Testis (tissue), 3 donors: ENCODE measurements around the gene UBA1. TPM values are rescaled to one million over a fixed set of nuclear protein-coding genes. Genes with fewer than 3 reads are reported as not detected.

Experiments used
- DNase-seq: peaks from one replicate; pipeline ENCODE4 v3.0.0-alpha.2; 2019
- H3K27ac ChIP-seq, 2 donors: fragments of 200-600 bp; sonication (generic); one replicate each; pipeline ENCODE4 v1.5.1; 2019
- H3K27me3 ChIP-seq: fragments of 200-600 bp; sonication (generic); one replicate; pipeline ENCODE4 v1.5.1; 2019
- H3K36me3 ChIP-seq: fragments of 200-600 bp; sonication (generic); one replicate; pipeline ENCODE4 v1.5.1; 2017; ENCODE audit warnings: low read depth; ENCODE audit errors: missing control alignments
- H3K4me1 ChIP-seq: fragments of 200-600 bp; sonication (generic); one replicate; pipeline ENCODE4 v1.5.1; 2019
- H3K4me3 ChIP-seq, 2 donors: fragments of 200-600 bp; sonication (generic); one replicate each; pipeline ENCODE4 v1.5.1; 2017 to 2019
- H3K9me3 ChIP-seq: fragments of 200-600 bp; sonication (generic); one replicate; pipeline ENCODE4 v1.5.1; 2017
- POLR2A ChIP-seq: fragments of 450-650 bp; IDR thresholded peaks from one replicate; pipeline ENCODE4 v1.6.1; 2017; ENCODE audit warnings: antibody characterized with exemption, mild to moderate bottlenecking, moderate library complexity
- WGBS, 2 donors: methylation state at CpG; one replicate each; pipeline ENCODE4 v1.1.5; 2018; 5-methylcytosine and 5-hydroxymethylcytosine counted together
- intact Hi-C: fragments of 100-400 bp; cut with DNase I; formaldehyde crosslinking; loops from one replicate; pipeline ENCODE4 v1.15.1; 2023; ENCODE audit warnings: low total_unique reads
- polyA plus RNA-seq: library from polyadenylated mRNA; stranded (reverse); fragments of 350-450 nt; fragmentation: Illumina TruSeq; extraction: RNeasy Lipid Tissue Mini Kit (QIAGEN cat#74804); gene quantifications from one replicate; pipeline ENCODE4 v1.2.3, GENCODE V29; 2014; ENCODE audit warnings: low read depth, low replicate concordance; ENCODE audit not compliant: insufficient read depth
- total RNA-seq, 2 donors: library from RNA; depleted of rRNA; stranded (reverse); fragments of >200 nt; gene quantifications; one replicate each; pipeline ENCODE4 v1.2.3, GENCODE V29; 2016
- TF ChIP-seq, protein P1 (sequence below), 3 experiments: fragments of 450-650 bp in 2 of 3; fragments of 200-600 bp in 1 of 3; sonication (generic) in 1 of 3; IDR thresholded peaks; one replicate each; pipeline ENCODE4 v1.5.1; 2016 to 2019; ENCODE audit warnings: antibody characterized with exemption in 3 of 3, mild to moderate bottlenecking in 2 of 3, moderate library complexity in 1 of 3

Gene UBA1
- total and polyA plus RNA-seq, 3 donors from 2014 or later, result 207 to 338 (median 243) TPM

DNA sequence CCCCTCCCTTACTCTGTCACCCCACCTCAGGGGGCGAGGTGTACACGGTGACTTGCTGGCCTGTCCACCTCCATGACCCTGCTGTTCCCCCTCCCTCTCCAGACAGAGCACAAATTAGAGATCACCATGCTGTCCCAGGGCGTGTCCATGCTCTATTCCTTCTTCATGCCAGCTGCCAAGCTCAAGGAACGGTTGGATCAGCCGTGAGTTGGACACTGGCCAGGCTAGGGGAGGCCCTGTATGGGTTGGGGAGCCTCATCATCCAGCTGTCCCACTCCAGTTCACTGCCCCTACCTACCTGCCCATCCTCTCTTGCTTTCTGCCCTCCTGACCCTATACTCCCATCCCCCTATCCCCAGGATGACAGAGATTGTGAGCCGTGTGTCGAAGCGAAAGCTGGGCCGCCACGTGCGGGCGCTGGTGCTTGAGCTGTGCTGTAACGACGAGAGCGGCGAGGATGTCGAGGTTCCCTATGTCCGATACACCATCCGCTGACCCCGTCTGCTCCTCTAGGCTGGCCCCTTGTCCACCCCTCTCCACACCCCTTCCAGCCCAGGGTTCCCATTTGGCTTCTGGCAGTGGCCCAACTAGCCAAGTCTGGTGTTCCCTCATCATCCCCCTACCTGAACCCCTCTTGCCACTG lies 20.9 kb downstream of the UBA1 start:
- no peak for TF ChIP-seq POLR2A
- TF ChIP-seq, protein P1, sequence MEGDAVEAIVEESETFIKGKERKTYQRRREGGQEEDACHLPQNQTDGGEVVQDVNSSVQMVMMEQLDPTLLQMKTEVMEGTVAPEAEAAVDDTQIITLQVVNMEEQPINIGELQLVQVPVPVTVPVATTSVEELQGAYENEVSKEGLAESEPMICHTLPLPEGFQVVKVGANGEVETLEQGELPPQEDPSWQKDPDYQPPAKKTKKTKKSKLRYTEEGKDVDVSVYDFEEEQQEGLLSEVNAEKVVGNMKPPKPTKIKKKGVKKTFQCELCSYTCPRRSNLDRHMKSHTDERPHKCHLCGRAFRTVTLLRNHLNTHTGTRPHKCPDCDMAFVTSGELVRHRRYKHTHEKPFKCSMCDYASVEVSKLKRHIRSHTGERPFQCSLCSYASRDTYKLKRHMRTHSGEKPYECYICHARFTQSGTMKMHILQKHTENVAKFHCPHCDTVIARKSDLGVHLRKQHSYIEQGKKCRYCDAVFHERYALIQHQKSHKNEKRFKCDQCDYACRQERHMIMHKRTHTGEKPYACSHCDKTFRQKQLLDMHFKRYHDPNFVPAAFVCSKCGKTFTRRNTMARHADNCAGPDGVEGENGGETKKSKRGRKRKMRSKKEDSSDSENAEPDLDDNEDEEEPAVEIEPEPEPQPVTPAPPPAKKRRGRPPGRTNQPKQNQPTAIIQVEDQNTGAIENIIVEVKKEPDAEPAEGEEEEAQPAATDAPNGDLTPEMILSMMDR (IDR thresholded peaks at IDR 0.05), result no peak
- H3K4me1 ChIP-seq, result peaks cover 6% of the 10 kb centered on the region
- no peaks in the 10 kb centered on the region for H3K9me3 ChIP-seq
- H3K36me3 ChIP-seq, result no peaks in the 10 kb centered on the region
- no peak overlapping the region for H3K27ac ChIP-seq
- intact Hi-C loops, result no loop called here
- no peak overlapping the region for H3K4me3 ChIP-seq
- 79 to 92% methylated on average over 2 to 20 of the region's 20 CpGs for WGBS, 2 donors
- DNase-seq, result no peak
- no peaks in the 10 kb centered on the region for H3K27me3 ChIP-seq

DNA sequence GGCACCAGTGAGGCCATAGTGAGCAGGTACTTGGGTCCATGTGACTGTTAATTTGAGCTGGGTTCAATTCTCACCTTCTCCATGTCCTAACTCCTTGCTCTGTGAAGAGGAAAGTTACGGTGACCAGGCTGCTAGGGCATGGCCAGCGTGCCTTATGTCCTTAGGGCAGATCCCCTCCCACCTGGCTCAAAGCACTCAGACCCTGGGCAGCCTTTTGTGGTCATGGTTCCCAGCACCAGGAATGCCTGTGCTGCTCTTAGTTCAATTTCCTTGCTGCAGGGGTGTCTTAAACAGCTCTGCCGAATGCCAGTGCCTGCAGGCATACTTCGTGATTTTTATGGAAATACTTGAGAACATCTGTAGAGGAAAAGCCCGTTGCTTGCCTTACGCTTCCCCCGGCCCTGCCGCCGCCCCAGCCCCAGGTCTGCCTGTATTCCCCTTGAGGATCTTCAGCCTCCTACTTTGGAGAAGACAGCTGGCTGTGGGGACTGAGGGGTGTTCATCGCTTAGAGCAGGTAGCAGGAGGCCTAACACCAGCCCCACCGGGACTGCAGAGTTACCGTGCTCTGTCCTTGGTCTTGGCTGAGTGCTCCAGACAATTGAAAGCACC lies 21.8 kb downstream of the UBA1 start:
- no peaks in the 10 kb centered on the region for H3K36me3 ChIP-seq
- no peak for DNase-seq

DNA sequence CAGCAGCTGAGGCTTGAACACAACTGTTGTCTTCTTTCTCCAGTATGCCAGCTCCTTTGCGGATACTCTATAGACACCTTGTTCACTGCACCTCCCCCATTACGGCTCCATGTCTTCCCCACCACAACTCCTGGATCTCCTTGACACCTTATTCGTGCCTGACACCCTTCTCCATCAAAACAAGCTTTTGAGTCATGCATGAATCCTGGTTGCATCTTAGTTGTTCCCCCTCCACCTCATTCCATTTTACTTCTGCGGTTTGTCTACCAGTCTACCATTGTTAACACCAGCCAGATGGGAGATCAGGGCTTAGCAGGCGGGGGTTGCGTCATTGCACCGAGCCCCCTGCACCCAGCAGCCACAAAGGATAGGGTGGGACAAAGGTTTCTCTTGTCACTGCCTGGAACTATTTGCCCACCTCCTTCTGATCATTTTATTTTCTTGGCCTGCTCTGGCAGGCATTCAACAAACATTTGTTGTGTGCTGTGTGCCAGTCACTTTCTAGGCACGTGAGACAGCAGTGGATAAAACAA lies 22.8 kb downstream of the UBA1 start:
- WGBS, 2 donors, result 66 to 78% methylated on average over 8 of the region's 8 CpGs
- Histone ChIP-seq H3K36me3 (no peaks in the 10 kb centered on the region), H3K9me3 (no peaks in the 10 kb centered on the region), H3K27ac (peak overlapping the region; percentile 81 to 86), H3K4me1 (peaks cover 6% of the 10 kb centered on the region), H3K4me3 (no peak overlapping the region), H3K27me3 (no peaks in the 10 kb centered on the region)
- intact Hi-C loops, result no loop called here
- no peak for DNase-seq
- TF ChIP-seq, protein P1 (IDR thresholded peaks at IDR 0.05), result no peak
- no peak for TF ChIP-seq POLR2A

More for the DNA sequence above, 21.8 kb downstream of the UBA1 start:
- Histone ChIP-seq H3K4me1 (peaks cover 6% of the 10 kb centered on the region), H3K4me3 (no peak overlapping the region), H3K27ac (no peak overlapping the region), H3K9me3 (no peaks in the 10 kb centered on the region), H3K27me3 (no peaks in the 10 kb centered on the region)
- TF ChIP-seq POLR2A, result no peak
- TF ChIP-seq, protein P1 (IDR thresholded peaks at IDR 0.05), result no peak
- 66 to 76% methylated on average over 4 to 8 of the region's 12 CpGs for WGBS, 2 donors
- intact Hi-C loops, result no loop called here

DNA sequence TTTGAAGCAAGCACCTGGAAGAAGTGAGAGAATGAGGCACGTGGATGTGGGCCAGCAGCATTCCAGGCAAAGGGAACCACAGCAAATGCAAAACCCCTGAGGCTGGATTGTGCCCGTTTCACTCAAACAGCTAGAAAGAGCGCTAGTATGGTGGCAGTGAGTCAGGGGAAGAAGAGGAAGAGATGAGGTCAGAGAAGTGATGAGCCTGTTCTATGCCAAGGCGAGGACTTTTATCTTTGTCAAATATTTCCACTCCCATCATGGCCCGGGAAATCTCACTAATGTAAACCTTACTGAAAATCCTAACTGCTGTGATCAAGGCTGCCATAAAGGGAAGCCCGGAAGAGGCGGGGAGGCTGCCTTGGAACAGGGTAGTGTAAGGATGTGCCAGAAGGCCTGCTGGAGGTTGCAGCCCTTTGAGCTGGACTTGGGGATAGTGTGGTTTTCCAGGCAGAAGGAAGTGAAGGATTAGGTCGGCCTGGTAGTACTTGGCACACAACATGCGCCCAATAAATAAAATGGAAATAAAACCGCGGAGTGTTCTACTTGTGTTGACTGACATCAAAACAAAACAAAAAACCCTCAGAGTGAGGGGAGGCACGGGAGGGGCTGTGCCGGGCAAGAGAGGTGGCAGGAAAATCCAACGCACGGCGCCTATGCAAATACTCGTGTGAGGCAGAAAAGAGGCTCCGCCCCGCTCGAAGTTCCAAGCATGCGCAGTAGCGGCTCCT lies 23.7 kb downstream of the UBA1 start:
- WGBS, 2 donors, result 4 to 6% methylated on average over 20 to 22 of the region's 22 CpGs
- H3K9me3 ChIP-seq, result no peaks in the 10 kb centered on the region
- H3K36me3 ChIP-seq, result no peaks in the 10 kb centered on the region
- H3K27me3 ChIP-seq, result no peaks in the 10 kb centered on the region
- TF ChIP-seq, protein P1 (IDR thresholded peaks at IDR 0.05), result no peak
- no peak for TF ChIP-seq POLR2A
- H3K4me1 ChIP-seq, result peaks cover 6% of the 10 kb centered on the region
- no peak for DNase-seq
- H3K27ac ChIP-seq, result peak overlapping the region; percentile 81 to 86
- H3K4me3 ChIP-seq, result peak overlapping the region; percentile 9 to 69
- intact Hi-C loops, result no loop called here
